HepG2 (cell line): ENCODE data around the gene INTS3. TPM values are rescaled to one million over a fixed set of nuclear protein-coding genes. Genes with fewer than 3 reads are reported as not detected.
A peak's percentile ranks its signal among the peaks of the same experiment; 100 is the strongest.

Experiments used
- ASH2L ChIP-seq: fragments of 300-600, 200-600 bp; sonication (generic); IDR thresholded peaks from 2 replicates; pipeline ENCODE4 v1.7.0; 2017; ENCODE audit warnings: low read depth, mild to moderate bottlenecking, moderate library complexity, mixed read lengths, low read length; ENCODE audit not compliant: insufficient read length
- CEBPG ChIP-seq: IDR thresholded peaks from 2 replicates; pipeline ENCODE4 v1.6.1; 2016
- FOXO1 ChIP-seq: sonication (generic); formaldehyde crosslinking; IDR thresholded peaks from 2 replicates; pipeline ENCODE4 v1.4.0; 2020; ENCODE audit warnings: missing genetic modification reagents
- GABPA ChIP-seq, 2 experiments: IDR thresholded peaks; 2 replicates each; pipeline ENCODE4 v1.6.1; 2011 to 2016; ENCODE audit warnings: low read depth in 2 of 2, low read length in 1 of 2, missing biosample characterization in 1 of 2, missing genetic modification characterization in 1 of 2
- HDAC6 ChIP-seq: fragments of 200-600 bp; sonication (generic); IDR thresholded peaks from 2 replicates; pipeline ENCODE4 v1.7.0; 2017; ENCODE audit warnings: mild to moderate bottlenecking, antibody characterized with exemption, low read length, low read depth
- JUNB ChIP-seq: sonication (generic); formaldehyde crosslinking; IDR thresholded peaks from 2 replicates; pipeline ENCODE4 v1.8.0; 2022; ENCODE audit warnings: missing genetic modification reagents, mild to moderate bottlenecking, borderline replicate concordance
- KAT7 ChIP-seq: IDR thresholded peaks from 2 replicates; pipeline ENCODE4 v1.6.1; 2018; ENCODE audit warnings: borderline replicate concordance, missing compliant biosample characterization
- RFX5 ChIP-seq: IDR thresholded peaks from 2 replicates; pipeline ENCODE4 v1.6.1; 2011; ENCODE audit warnings: low read depth, low read length, improper control_type of control experiment
- U2AF1 ChIP-seq: fragments of 200-400 bp; formaldehyde crosslinking; optimal IDR thresholded peaks from 2 replicates; pipeline ENCODE3; 2017; ENCODE audit warnings: mild to moderate bottlenecking, low read depth, low read length
- ZFYVE20 ChIP-seq: sonication (generic); formaldehyde crosslinking; IDR thresholded peaks from 2 replicates; pipeline ENCODE4 v1.8.0; 2023; ENCODE audit warnings: low read depth, mild to moderate bottlenecking, moderate library complexity, missing genetic modification reagents, borderline replicate concordance
- ZNF546 ChIP-seq: sonication (generic); formaldehyde crosslinking; conservative IDR thresholded peaks from 2 replicates; pipeline ENCODE4 v1.8.1; 2023; ENCODE audit warnings: mild to moderate bottlenecking, missing genetic modification reagents
- ZNF564 ChIP-seq: sonication (generic); formaldehyde crosslinking; IDR thresholded peaks from 2 replicates; pipeline ENCODE4 v1.8.1; 2023; ENCODE audit warnings: mild to moderate bottlenecking, missing genetic modification reagents
- polyA plus RNA-seq, 8 experiments: library from polyadenylated mRNA; depleted of rRNA in 3 of 8; stranded (reverse) in 7 of 8; unstranded in 1 of 8; fragments of >200 nt; fragmentation: Illumina TruSeq in 4 of 8; extraction: Trizol in 4 of 8; gene quantifications; 2 replicates each; pipeline versions ENCODE4 v1.2.1 to v1.2.3, GENCODE V29; 2011 to 2016; ENCODE audit warnings: low read depth in 4 of 8, missing spikeins in 1 of 8, mixed read lengths in 1 of 8; ENCODE audit not compliant: insufficient read depth in 1 of 8
- total RNA-seq, 5 experiments: library from RNA; depleted of rRNA; stranded (reverse); fragments of >200 nt; fragmentation: Illumina TruSeq; extraction: Trizol; gene quantifications; 2 replicates each; pipeline ENCODE4 v1.2.3, GENCODE V29; 2016; ENCODE audit warnings: low read depth in 1 of 5
- TF ChIP-seq, protein P1 (sequence below): IDR thresholded peaks from 2 replicates; pipeline ENCODE4 v1.6.1; 2016; ENCODE audit warnings: low read depth
- TF ChIP-seq, protein P2 (sequence below): sonication (generic); formaldehyde crosslinking; IDR thresholded peaks from 2 replicates; pipeline ENCODE4 v1.8.0; 2022; ENCODE audit warnings: missing genetic modification reagents, mild to moderate bottlenecking, moderate library complexity, borderline replicate concordance
- TF ChIP-seq, protein P3 (sequence below): sonication (generic); formaldehyde crosslinking; IDR thresholded peaks from 2 replicates; pipeline ENCODE4 v1.5.0; 2020; ENCODE audit warnings: mild to moderate bottlenecking, missing genetic modification reagents, borderline replicate concordance

Gene INTS3
- total and polyA plus RNA-seq, 2 of the 13 experiments (the other 11 are each of a cell fraction or from before 2014, with no cell fraction given), result 17.2 to 27.2 TPM

DNA sequence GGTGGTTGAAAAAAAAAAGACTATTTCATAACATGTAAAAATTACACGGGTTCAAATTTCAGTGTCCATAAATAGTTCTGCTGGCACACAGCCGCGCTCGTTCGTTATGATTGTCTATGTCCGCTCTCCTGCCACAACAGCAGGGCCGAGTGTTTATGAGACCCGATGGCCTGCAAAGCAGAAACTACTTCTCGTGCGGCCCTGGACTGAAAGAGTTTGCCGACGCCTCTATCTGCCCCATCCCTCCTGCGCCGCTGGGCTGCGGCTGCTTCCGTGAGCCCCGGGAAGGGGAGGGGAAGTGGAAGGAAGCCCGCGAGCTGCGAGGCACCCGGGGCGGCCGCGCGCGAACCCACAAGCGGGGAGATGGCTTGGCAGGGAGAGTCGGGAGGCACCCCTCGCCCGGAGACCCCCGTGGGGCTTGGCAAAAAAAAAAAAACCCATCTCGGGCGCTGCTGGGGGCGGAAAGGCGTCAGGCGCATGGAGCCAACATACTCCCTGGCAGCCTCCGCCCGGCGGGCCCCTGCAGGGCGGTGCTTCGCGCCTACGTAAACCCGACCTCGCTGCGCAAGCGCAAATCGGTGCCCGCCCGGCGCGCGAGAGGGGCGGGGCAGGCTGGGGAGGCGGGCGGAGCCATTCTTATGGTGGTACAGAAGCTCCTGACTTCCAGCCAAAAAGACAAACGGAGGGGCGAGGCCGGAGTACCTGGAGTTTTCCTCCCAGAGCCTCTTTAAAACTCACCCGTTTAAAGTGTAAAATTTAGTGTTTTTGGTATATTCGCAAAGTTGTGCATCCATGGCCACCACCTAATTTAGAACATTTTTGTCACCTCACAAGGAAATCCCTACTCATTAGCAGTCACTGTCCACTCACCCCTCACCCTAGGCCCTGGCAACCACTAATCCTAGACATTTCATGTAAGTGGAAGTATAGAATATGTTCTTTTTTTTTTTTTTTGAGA, 55.7 kb downstream of the INTS3 start (continued):
- TF ChIP-seq, protein P1, sequence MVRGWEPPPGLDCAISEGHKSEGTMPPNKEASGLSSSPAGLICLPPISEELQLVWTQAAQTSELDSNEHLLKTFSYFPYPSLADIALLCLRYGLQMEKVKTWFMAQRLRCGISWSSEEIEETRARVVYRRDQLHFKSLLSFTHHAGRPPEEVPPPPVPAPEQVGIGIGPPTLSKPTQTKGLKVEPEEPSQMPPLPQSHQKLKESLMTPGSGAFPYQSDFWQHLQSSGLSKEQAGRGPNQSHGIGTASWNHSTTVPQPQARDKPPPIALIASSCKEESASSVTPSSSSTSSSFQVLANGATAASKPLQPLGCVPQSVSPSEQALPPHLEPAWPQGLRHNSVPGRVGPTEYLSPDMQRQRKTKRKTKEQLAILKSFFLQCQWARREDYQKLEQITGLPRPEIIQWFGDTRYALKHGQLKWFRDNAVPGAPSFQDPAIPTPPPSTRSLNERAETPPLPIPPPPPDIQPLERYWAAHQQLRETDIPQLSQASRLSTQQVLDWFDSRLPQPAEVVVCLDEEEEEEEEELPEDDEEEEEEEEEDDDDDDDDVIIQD (CRISPR knock-in tag), result no peak
- no peak for TF ChIP-seq JUNB (CRISPR knock-in tag)
- TF ChIP-seq ASH2L, result peak; percentile 72
- TF ChIP-seq ZNF564, result peak; percentile 74; the same call in 1 of the 2 replicates
- TF ChIP-seq, protein P2, sequence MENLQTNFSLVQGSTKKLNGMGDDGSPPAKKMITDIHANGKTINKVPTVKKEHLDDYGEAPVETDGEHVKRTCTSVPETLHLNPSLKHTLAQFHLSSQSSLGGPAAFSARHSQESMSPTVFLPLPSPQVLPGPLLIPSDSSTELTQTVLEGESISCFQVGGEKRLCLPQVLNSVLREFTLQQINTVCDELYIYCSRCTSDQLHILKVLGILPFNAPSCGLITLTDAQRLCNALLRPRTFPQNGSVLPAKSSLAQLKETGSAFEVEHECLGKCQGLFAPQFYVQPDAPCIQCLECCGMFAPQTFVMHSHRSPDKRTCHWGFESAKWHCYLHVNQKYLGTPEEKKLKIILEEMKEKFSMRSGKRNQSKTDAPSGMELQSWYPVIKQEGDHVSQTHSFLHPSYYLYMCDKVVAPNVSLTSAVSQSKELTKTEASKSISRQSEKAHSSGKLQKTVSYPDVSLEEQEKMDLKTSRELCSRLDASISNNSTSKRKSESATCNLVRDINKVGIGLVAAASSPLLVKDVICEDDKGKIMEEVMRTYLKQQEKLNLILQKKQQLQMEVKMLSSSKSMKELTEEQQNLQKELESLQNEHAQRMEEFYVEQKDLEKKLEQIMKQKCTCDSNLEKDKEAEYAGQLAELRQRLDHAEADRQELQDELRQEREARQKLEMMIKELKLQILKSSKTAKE (CRISPR knock-in tag), result no peak
- TF ChIP-seq U2AF1, result no peak
- peak; percentile 73 for TF ChIP-seq ZNF546 (CRISPR knock-in tag)
- TF ChIP-seq, protein P3, sequence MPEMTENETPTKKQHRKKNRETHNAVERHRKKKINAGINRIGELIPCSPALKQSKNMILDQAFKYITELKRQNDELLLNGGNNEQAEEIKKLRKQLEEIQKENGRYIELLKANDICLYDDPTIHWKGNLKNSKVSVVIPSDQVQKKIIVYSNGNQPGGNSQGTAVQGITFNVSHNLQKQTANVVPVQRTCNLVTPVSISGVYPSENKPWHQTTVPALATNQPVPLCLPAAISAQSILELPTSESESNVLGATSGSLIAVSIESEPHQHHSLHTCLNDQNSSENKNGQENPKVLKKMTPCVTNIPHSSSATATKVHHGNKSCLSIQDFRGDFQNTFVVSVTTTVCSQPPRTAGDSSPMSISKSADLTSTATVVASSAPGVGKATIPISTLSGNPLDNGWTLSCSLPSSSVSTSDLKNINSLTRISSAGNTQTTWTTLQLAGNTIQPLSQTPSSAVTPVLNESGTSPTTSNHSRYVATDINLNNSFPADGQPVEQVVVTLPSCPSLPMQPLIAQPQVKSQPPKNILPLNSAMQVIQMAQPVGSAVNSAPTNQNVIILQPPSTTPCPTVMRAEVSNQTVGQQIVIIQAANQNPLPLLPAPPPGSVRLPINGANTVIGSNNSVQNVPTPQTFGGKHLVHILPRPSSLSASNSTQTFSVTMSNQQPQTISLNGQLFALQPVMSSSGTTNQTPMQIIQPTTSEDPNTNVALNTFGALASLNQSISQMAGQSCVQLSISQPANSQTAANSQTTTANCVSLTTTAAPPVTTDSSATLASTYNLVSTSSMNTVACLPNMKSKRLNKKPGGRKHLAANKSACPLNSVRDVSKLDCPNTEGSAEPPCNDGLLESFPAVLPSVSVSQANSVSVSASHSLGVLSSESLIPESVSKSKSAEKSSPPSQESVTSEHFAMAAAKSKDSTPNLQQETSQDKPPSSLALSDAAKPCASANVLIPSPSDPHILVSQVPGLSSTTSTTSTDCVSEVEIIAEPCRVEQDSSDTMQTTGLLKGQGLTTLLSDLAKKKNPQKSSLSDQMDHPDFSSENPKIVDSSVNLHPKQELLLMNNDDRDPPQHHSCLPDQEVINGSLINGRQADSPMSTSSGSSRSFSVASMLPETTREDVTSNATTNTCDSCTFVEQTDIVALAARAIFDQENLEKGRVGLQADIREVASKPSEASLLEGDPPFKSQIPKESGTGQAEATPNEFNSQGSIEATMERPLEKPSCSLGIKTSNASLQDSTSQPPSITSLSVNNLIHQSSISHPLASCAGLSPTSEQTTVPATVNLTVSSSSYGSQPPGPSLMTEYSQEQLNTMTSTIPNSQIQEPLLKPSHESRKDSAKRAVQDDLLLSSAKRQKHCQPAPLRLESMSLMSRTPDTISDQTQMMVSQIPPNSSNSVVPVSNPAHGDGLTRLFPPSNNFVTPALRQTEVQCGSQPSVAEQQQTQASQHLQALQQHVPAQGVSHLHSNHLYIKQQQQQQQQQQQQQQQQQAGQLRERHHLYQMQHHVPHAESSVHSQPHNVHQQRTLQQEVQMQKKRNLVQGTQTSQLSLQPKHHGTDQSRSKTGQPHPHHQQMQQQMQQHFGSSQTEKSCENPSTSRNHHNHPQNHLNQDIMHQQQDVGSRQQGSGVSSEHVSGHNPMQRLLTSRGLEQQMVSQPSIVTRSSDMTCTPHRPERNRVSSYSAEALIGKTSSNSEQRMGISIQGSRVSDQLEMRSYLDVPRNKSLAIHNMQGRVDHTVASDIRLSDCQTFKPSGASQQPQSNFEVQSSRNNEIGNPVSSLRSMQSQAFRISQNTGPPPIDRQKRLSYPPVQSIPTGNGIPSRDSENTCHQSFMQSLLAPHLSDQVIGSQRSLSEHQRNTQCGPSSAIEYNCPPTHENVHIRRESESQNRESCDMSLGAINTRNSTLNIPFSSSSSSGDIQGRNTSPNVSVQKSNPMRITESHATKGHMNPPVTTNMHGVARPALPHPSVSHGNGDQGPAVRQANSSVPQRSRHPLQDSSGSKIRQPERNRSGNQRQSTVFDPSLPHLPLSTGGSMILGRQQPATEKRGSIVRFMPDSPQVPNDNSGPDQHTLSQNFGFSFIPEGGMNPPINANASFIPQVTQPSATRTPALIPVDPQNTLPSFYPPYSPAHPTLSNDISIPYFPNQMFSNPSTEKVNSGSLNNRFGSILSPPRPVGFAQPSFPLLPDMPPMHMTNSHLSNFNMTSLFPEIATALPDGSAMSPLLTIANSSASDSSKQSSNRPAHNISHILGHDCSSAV (CRISPR knock-in tag), result no peak
- TF ChIP-seq FOXO1 (CRISPR knock-in tag), result peak; percentile 33; the same call in 1 of the 2 replicates
- no peak for TF ChIP-seq CEBPG (CRISPR knock-in tag)
- TF ChIP-seq KAT7 (CRISPR knock-in tag), result no peak
- TF ChIP-seq GABPA (IDR thresholded peaks at IDR 0.05; ENCODE audit: low read depth, low read length), result no peak; the same call in 1 of the 2 replicates
- peak; percentile 67 for TF ChIP-seq GABPA (CRISPR knock-in tag; IDR thresholded peaks at IDR 0.05; ENCODE audit: low read depth)
- TF ChIP-seq ZFYVE20, result 0 out of 2 replicates have a peak, but pooled peaks have one; percentile 32
- no peak for TF ChIP-seq RFX5
- TF ChIP-seq HDAC6, result no peak
